OCI-LY7 (cell line): ENCODE measurements around the gene GPHN.

Source experiments
- CTCF ChIP-seq: fragments of 200-600 bp; sonication (generic); conservative IDR thresholded peaks from 2 replicates; pipeline ENCODE4 v1.5.1; 2014; ENCODE audit warnings: mild to moderate bottlenecking, antibody characterized with exemption, low read length, moderate library complexity, mixed read lengths
- EZH2phosphoT487 ChIP-seq: fragments of 200-600 bp; sonication (generic); IDR thresholded peaks from 2 replicates; pipeline ENCODE4 v1.6.1; 2018; ENCODE audit warnings: low read depth, borderline replicate concordance, mild to moderate bottlenecking, mixed run types, antibody characterized with exemption, low read length, moderate library complexity, mixed read lengths

- TF ChIP-seq CTCF = no peak
- TF ChIP-seq EZH2phosphoT487 = no peak
Observed at GRCh38 chr14:67191768-67192290, 683.9 kb downstream of the GPHN start.
